ENCODE measurements around the gene TTBK1. TPM values are rescaled to one million over a fixed set of nuclear protein-coding genes. Genes with fewer than 3 reads are reported as not detected.

Gene TTBK1
- total and polyA plus RNA-seq, 5 donors from 2014 or later, result 0.22 TPM; not detected in 4

GRCh38 chr6:43248791-43249190, 5.5 kb downstream of the TTBK1 start:
- no peaks in the 10 kb centered on the region for H3K36me3 Mint-ChIP-seq
- H3K27me3 ChIP-seq (ENCODE audit: control insufficient read depth, insufficient read depth, low read length), result peaks cover 10% of the 10 kb centered on the region
- no peaks in the 10 kb centered on the region for H3K9me3 Mint-ChIP-seq
- no peak overlapping the region for H3K4me3 ChIP-seq (ENCODE audit: low read depth, low read length)
- DNase-seq, result no peak
- H3K4me1 ChIP-seq (ENCODE audit: control insufficient read depth, insufficient read depth, low read length, poor library complexity, severe bottlenecking), result peaks cover 16% of the 10 kb centered on the region
- H3K27ac Mint-ChIP-seq, result no peak overlapping the region
- H3K9me3 ChIP-seq (ENCODE audit: control insufficient read depth in 2 of 2, low read length in 2 of 2), result no peaks in the 10 kb centered on the region
- peaks cover 4 to 31% (median 12%) of the 10 kb centered on the region in 4 donors for H3K4me1 Mint-ChIP-seq
- peak overlapping the region in 1 of 4 donors; percentile 26 for H3K4me3 Mint-ChIP-seq
- ATAC-seq (ENCODE audit: low read depth in 2 of 2), result no peak
- H3K27ac ChIP-seq (ENCODE audit: insufficient read depth, low read length, poor library complexity, severe bottlenecking), result no peak overlapping the region
- H3K36me3 ChIP-seq (ENCODE audit: control insufficient read depth, insufficient read depth, low read length), result no peaks in the 10 kb centered on the region
- peaks cover 8% of the 10 kb centered on the region for H3K27me3 Mint-ChIP-seq

- ATAC-seq (ENCODE audit: low read depth in 2 of 2), result no peak
- Histone ChIP-seq H3K27me3 (ENCODE audit: control insufficient read depth, insufficient read depth, low read length) (no peaks in the 10 kb centered on the region), H3K4me3 (ENCODE audit: low read depth, low read length) (no peak overlapping the region), H3K4me1 (ENCODE audit: control insufficient read depth, insufficient read depth, low read length, poor library complexity, severe bottlenecking) (peaks cover 16% of the 10 kb centered on the region), H3K9me3 (ENCODE audit: control insufficient read depth in 2 of 2, low read length in 2 of 2) (no peaks in the 10 kb centered on the region), H3K27ac (ENCODE audit: insufficient read depth, low read length, poor library complexity, severe bottlenecking) (no peak overlapping the region), H3K36me3 (ENCODE audit: control insufficient read depth, insufficient read depth, low read length) (no peaks in the 10 kb centered on the region)
- Mint-ChIP-seq H3K9me3 (no peaks in the 10 kb centered on the region), H3K27me3 (peaks cover 8% of the 10 kb centered on the region), H3K4me1 (peaks cover 4 to 33% (median 12%) of the 10 kb centered on the region in 4 donors), H3K4me3 (peak overlapping the region in 1 of 4 donors; percentile 69), H3K27ac (peak overlapping the region in 2 of 3 donors; percentile 11 to 44), H3K36me3 (no peaks in the 10 kb centered on the region)
- no peak for DNase-seq
Measured at GRCh38 chr6:43250992-43251373, 7.7 kb downstream of the TTBK1 start.

GRCh38 chr6:43253401-43253800, 10.1 kb downstream of the TTBK1 start:
- H3K4me1 Mint-ChIP-seq, result peaks cover 2 to 19% (median 6%) of the 10 kb centered on the region in 4 donors

GRCh38 chr6:43254138-43254817, 11.0 kb downstream of the TTBK1 start:
- peaks cover 2 to 19% (median 6%) of the 10 kb centered on the region in 4 donors for H3K4me1 Mint-ChIP-seq
- Histone ChIP-seq H3K4me3 (ENCODE audit: low read depth, low read length) (no peak overlapping the region), H3K36me3 (ENCODE audit: control insufficient read depth, insufficient read depth, low read length) (no peaks in the 10 kb centered on the region), H3K4me1 (ENCODE audit: control insufficient read depth, insufficient read depth, low read length, poor library complexity, severe bottlenecking) (no peaks in the 10 kb centered on the region), H3K27ac (ENCODE audit: insufficient read depth, low read length, poor library complexity, severe bottlenecking) (no peak overlapping the region), H3K27me3 (ENCODE audit: control insufficient read depth, insufficient read depth, low read length) (no peaks in the 10 kb centered on the region), H3K9me3 (ENCODE audit: control insufficient read depth in 2 of 2, low read length in 2 of 2) (no peaks in the 10 kb centered on the region)
- ATAC-seq (ENCODE audit: low read depth in 2 of 2) (no peak), DNase-seq (no peak)
- peak overlapping the region in 1 of 3 donors; percentile 32 for H3K27ac Mint-ChIP-seq
- no peaks in the 10 kb centered on the region for H3K9me3 Mint-ChIP-seq
- H3K36me3 Mint-ChIP-seq, result no peaks in the 10 kb centered on the region
- peak overlapping the region in 1 of 4 donors; percentile 11 for H3K4me3 Mint-ChIP-seq
- H3K27me3 Mint-ChIP-seq, result no peaks in the 10 kb centered on the region

More at GRCh38 chr6:43253401-43253800, 10.1 kb downstream of the TTBK1 start:
- Histone ChIP-seq H3K27me3 (ENCODE audit: control insufficient read depth, insufficient read depth, low read length) (no peaks in the 10 kb centered on the region), H3K27ac (ENCODE audit: insufficient read depth, low read length, poor library complexity, severe bottlenecking) (no peak overlapping the region), H3K9me3 (ENCODE audit: control insufficient read depth in 2 of 2, low read length in 2 of 2) (no peaks in the 10 kb centered on the region), H3K4me1 (ENCODE audit: control insufficient read depth, insufficient read depth, low read length, poor library complexity, severe bottlenecking) (no peaks in the 10 kb centered on the region), H3K4me3 (ENCODE audit: low read depth, low read length) (no peak overlapping the region), H3K36me3 (ENCODE audit: control insufficient read depth, insufficient read depth, low read length) (no peaks in the 10 kb centered on the region)
- Mint-ChIP-seq H3K4me3 (no peak overlapping the region), H3K27ac (peak overlapping the region in 1 of 3 donors; percentile 23), H3K36me3 (no peaks in the 10 kb centered on the region), H3K27me3 (no peaks in the 10 kb centered on the region), H3K9me3 (no peaks in the 10 kb centered on the region)
- no peak for ATAC-seq (ENCODE audit: low read depth in 2 of 2)
- no peak for DNase-seq

- Mint-ChIP-seq H3K4me1 (peaks cover 2 to 19% (median 6%) of the 10 kb centered on the region in 4 donors), H3K27me3 (no peaks in the 10 kb centered on the region), H3K36me3 (no peaks in the 10 kb centered on the region), H3K4me3 (peak overlapping the region in 1 of 4 donors; percentile 38), H3K9me3 (no peaks in the 10 kb centered on the region), H3K27ac (no peak overlapping the region)
- Histone ChIP-seq H3K27me3 (ENCODE audit: control insufficient read depth, insufficient read depth, low read length) (no peaks in the 10 kb centered on the region), H3K9me3 (ENCODE audit: control insufficient read depth in 2 of 2, low read length in 2 of 2) (no peaks in the 10 kb centered on the region), H3K4me3 (ENCODE audit: low read depth, low read length) (no peak overlapping the region), H3K36me3 (ENCODE audit: control insufficient read depth, insufficient read depth, low read length) (no peaks in the 10 kb centered on the region), H3K4me1 (ENCODE audit: control insufficient read depth, insufficient read depth, low read length, poor library complexity, severe bottlenecking) (no peaks in the 10 kb centered on the region), H3K27ac (ENCODE audit: insufficient read depth, low read length, poor library complexity, severe bottlenecking) (no peak overlapping the region)
- ATAC-seq (ENCODE audit: low read depth in 2 of 2) (no peak), DNase-seq (no peak)
Measured at GRCh38 chr6:43254846-43255245, 11.6 kb downstream of the TTBK1 start.

- ATAC-seq (ENCODE audit: low read depth in 2 of 2) (no peak), DNase-seq (no peak)
- Histone ChIP-seq H3K4me3 (ENCODE audit: low read depth, low read length) (no peak overlapping the region), H3K36me3 (ENCODE audit: control insufficient read depth, insufficient read depth, low read length) (no peaks in the 10 kb centered on the region), H3K4me1 (ENCODE audit: control insufficient read depth, insufficient read depth, low read length, poor library complexity, severe bottlenecking) (no peaks in the 10 kb centered on the region), H3K27me3 (ENCODE audit: control insufficient read depth, insufficient read depth, low read length) (no peaks in the 10 kb centered on the region), H3K9me3 (ENCODE audit: control insufficient read depth in 2 of 2, low read length in 2 of 2) (no peaks in the 10 kb centered on the region), H3K27ac (ENCODE audit: insufficient read depth, low read length, poor library complexity, severe bottlenecking) (no peak overlapping the region)
- Mint-ChIP-seq H3K27me3 (no peaks in the 10 kb centered on the region), H3K36me3 (no peaks in the 10 kb centered on the region), H3K9me3 (no peaks in the 10 kb centered on the region), H3K4me3 (no peak overlapping the region), H3K4me1 (peaks cover 2 to 19% (median 6%) of the 10 kb centered on the region in 4 donors), H3K27ac (peak overlapping the region in 1 of 3 donors; percentile 68)
Measured at GRCh38 chr6:43255408-43256054, 12.2 kb downstream of the TTBK1 start.

- H3K27ac Mint-ChIP-seq, result no peak overlapping the region
- no peak overlapping the region for H3K4me3 Mint-ChIP-seq
- no peaks in the 10 kb centered on the region for H3K27me3 Mint-ChIP-seq
Measured at GRCh38 chr6:43256670-43257366, 13.5 kb downstream of the TTBK1 start.

More at GRCh38 chr6:43256670-43257366, 13.5 kb downstream of the TTBK1 start:
- no peaks in the 10 kb centered on the region for H3K36me3 ChIP-seq (ENCODE audit: control insufficient read depth, insufficient read depth, low read length)
- no peak overlapping the region for H3K4me3 ChIP-seq (ENCODE audit: low read depth, low read length)
- Mint-ChIP-seq H3K4me1 (peaks cover 0 to 8% (median under 1%) of the 10 kb centered on the region in 4 donors), H3K36me3 (no peaks in the 10 kb centered on the region), H3K9me3 (no peaks in the 10 kb centered on the region)
- no peak for ATAC-seq (ENCODE audit: low read depth in 2 of 2)
- no peak overlapping the region for H3K27ac ChIP-seq (ENCODE audit: insufficient read depth, low read length, poor library complexity, severe bottlenecking)
- DNase-seq, result no peak
- no peaks in the 10 kb centered on the region for H3K4me1 ChIP-seq (ENCODE audit: control insufficient read depth, insufficient read depth, low read length, poor library complexity, severe bottlenecking)
- H3K9me3 ChIP-seq (ENCODE audit: control insufficient read depth in 2 of 2, low read length in 2 of 2), result no peaks in the 10 kb centered on the region
- H3K27me3 ChIP-seq (ENCODE audit: control insufficient read depth, insufficient read depth, low read length), result no peaks in the 10 kb centered on the region
